HepG2 (cell line): Measurements from ENCODE around the gene FBF1. TPM values are rescaled to one million over a fixed set of nuclear protein-coding genes. Genes with fewer than 3 reads are reported as not detected.

Experiments used
- DR1 ChIP-seq: sonication (generic); formaldehyde crosslinking; IDR thresholded peaks from 2 replicates; pipeline ENCODE4 v1.8.0; 2021; ENCODE audit warnings: mild to moderate bottlenecking, missing genetic modification reagents, inconsistent platforms
- IKZF1 ChIP-seq: fragments of 450-650 bp; IDR thresholded peaks from 2 replicates; pipeline ENCODE4 v1.7.1; 2016
- ISX ChIP-seq: sonication (generic); formaldehyde crosslinking; conservative IDR thresholded peaks from 2 replicates; pipeline ENCODE4 v1.5.0; 2020; ENCODE audit warnings: missing genetic modification reagents
- KDM3A ChIP-seq: IDR thresholded peaks from 2 replicates; pipeline ENCODE4 v1.6.1; 2018; ENCODE audit warnings: low read depth, missing compliant biosample characterization
- NFYB ChIP-seq: sonication (generic); formaldehyde crosslinking; IDR thresholded peaks from 2 replicates; pipeline ENCODE4 v1.4.0; 2020; ENCODE audit warnings: missing genetic modification reagents
- NR2F6 ChIP-seq, 2 experiments: IDR thresholded peaks; 2 replicates each; pipeline ENCODE4 v1.6.1; 2016; ENCODE audit warnings: antibody characterized with exemption in 1 of 2, mild to moderate bottlenecking in 1 of 2
- SATB2 ChIP-seq: sonication (generic); formaldehyde crosslinking; IDR thresholded peaks from 2 replicates; pipeline ENCODE4 v1.5.0; 2020; ENCODE audit warnings: missing genetic modification reagents
- SRF ChIP-seq: IDR thresholded peaks from 2 replicates; pipeline ENCODE4 v1.6.1; 2011; ENCODE audit warnings: mild to moderate bottlenecking, low read depth, low read length, moderate library complexity
- TAF15 ChIP-seq: fragments of 200-400 bp; formaldehyde crosslinking; IDR thresholded peaks from one replicate; pipeline ENCODE4 v1.6.1; 2018; ENCODE audit warnings: mild to moderate bottlenecking, low read depth, low read length; ENCODE audit not compliant: poor library complexity, severe bottlenecking
- ZNF557 ChIP-seq: sonication (generic); formaldehyde crosslinking; IDR thresholded peaks from 2 replicates; pipeline ENCODE4 v1.4.0; 2020; ENCODE audit warnings: missing genetic modification reagents
- ZNF589 ChIP-seq: sonication (generic); formaldehyde crosslinking; conservative IDR thresholded peaks from 2 replicates; pipeline ENCODE4 v1.8.0; 2022; ENCODE audit warnings: mild to moderate bottlenecking, moderate library complexity, missing genetic modification reagents
- polyA plus RNA-seq, 8 experiments: library from polyadenylated mRNA; depleted of rRNA in 3 of 8; stranded (reverse) in 7 of 8; unstranded in 1 of 8; fragments of >200 nt; fragmentation: Illumina TruSeq in 4 of 8; extraction: Trizol in 4 of 8; gene quantifications; 2 replicates each; pipeline versions ENCODE4 v1.2.1 to v1.2.3, GENCODE V29; 2011 to 2016; ENCODE audit warnings: low read depth in 4 of 8, missing spikeins in 1 of 8, mixed read lengths in 1 of 8; ENCODE audit not compliant: insufficient read depth in 1 of 8
- total RNA-seq, 5 experiments: library from RNA; depleted of rRNA; stranded (reverse); fragments of >200 nt; fragmentation: Illumina TruSeq; extraction: Trizol; gene quantifications; 2 replicates each; pipeline ENCODE4 v1.2.3, GENCODE V29; 2016; ENCODE audit warnings: low read depth in 1 of 5
- TF ChIP-seq, protein P1 (sequence below): sonication (generic); formaldehyde crosslinking; conservative IDR thresholded peaks from 2 replicates; pipeline ENCODE4 v1.4.0; 2020; ENCODE audit warnings: missing genetic modification reagents
- TF ChIP-seq, protein P2 (sequence below): sonication (generic); formaldehyde crosslinking; IDR thresholded peaks from 2 replicates; pipeline ENCODE4 v1.8.0; 2022; ENCODE audit warnings: mild to moderate bottlenecking, missing genetic modification reagents, moderate library complexity
- TF ChIP-seq, protein P3 (sequence below), 2 experiments: fragments of 450-650 bp in 1 of 2; sonication (generic) in 1 of 2; formaldehyde crosslinking; IDR thresholded peaks; 2 replicates each; pipeline versions ENCODE4 v1.5.0 to v1.8.0; 2020 to 2022; ENCODE audit warnings: mild to moderate bottlenecking in 1 of 2, missing genetic modification reagents in 1 of 2

FBF1 gene
- total and polyA plus RNA-seq, 2 of the 13 experiments (the other 11 are each of a cell fraction or from before 2014, with no cell fraction given) = 2.4 to 8.1 TPM

DNA sequence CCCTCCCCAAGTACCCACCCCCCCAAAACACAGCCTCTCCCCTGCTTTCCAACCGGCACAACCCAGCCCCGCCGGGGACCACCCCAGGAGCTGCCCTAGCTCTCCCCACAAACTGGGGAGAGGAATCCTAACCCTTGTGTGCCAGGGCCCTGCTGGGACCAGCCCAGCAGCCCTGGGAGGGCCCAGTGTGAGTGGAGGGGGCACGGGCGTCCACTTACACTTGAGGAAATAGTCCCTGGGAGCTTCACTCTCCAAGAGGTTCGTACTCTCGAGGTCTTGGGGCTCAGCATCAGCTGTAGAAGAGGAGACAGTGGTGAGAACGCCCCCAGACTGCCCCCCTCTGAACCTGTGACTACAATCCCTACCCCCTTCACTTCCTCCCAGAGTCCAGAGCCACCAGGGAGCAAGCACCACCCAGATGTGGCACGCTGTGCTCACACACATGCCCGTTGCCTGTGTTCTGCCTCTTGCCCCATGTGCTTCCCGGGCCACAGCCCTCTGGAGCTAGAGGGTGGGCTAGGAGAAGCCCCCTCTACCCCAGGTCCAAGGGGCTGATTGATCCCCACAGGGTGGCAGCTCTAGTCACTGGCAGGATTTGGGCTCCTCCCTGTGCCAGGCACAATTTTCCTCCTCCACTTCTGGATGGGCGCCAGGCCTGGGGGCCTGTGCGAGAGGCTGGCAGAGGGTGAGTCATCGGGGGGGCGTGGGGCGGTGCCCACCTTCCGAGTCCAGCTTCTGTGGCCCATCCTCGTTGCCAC is 65.5 kb downstream of the FBF1 start (continued):
- TF ChIP-seq, protein P1, sequence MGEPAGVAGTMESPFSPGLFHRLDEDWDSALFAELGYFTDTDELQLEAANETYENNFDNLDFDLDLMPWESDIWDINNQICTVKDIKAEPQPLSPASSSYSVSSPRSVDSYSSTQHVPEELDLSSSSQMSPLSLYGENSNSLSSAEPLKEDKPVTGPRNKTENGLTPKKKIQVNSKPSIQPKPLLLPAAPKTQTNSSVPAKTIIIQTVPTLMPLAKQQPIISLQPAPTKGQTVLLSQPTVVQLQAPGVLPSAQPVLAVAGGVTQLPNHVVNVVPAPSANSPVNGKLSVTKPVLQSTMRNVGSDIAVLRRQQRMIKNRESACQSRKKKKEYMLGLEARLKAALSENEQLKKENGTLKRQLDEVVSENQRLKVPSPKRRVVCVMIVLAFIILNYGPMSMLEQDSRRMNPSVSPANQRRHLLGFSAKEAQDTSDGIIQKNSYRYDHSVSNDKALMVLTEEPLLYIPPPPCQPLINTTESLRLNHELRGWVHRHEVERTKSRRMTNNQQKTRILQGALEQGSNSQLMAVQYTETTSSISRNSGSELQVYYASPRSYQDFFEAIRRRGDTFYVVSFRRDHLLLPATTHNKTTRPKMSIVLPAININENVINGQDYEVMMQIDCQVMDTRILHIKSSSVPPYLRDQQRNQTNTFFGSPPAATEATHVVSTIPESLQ (CRISPR knock-in tag) = no peak
- no peak for TF ChIP-seq KDM3A (CRISPR knock-in tag)
- TF ChIP-seq IKZF1 = no peak
- TF ChIP-seq, protein P2, sequence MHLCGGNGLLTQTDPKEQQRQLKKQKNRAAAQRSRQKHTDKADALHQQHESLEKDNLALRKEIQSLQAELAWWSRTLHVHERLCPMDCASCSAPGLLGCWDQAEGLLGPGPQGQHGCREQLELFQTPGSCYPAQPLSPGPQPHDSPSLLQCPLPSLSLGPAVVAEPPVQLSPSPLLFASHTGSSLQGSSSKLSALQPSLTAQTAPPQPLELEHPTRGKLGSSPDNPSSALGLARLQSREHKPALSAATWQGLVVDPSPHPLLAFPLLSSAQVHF (CRISPR knock-in tag) = 0 out of 2 replicates have a peak, but pooled peaks have one; percentile 13
- no peak for TF ChIP-seq ZNF589
- TF ChIP-seq DR1 = no peak
- TF ChIP-seq ZNF557 (CRISPR knock-in tag) = no peak
- no peak for TF ChIP-seq SATB2 (CRISPR knock-in tag)
- TF ChIP-seq TAF15 = no peak
- no peak for TF ChIP-seq NFYB (CRISPR knock-in tag)
- TF ChIP-seq SRF = no peak
- TF ChIP-seq NR2F6 (IDR thresholded peaks at IDR 0.05) = no peak
- no peak for TF ChIP-seq NR2F6 (CRISPR knock-in tag; IDR thresholded peaks at IDR 0.05)
- no peak for TF ChIP-seq ISX (CRISPR knock-in tag)
- TF ChIP-seq, protein P3, sequence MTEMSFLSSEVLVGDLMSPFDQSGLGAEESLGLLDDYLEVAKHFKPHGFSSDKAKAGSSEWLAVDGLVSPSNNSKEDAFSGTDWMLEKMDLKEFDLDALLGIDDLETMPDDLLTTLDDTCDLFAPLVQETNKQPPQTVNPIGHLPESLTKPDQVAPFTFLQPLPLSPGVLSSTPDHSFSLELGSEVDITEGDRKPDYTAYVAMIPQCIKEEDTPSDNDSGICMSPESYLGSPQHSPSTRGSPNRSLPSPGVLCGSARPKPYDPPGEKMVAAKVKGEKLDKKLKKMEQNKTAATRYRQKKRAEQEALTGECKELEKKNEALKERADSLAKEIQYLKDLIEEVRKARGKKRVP (CRISPR knock-in tag; IDR thresholded peaks at IDR 0.05) = no peak
